ENCODE measurements around the gene TMC7.
A peak's percentile ranks its signal among the peaks of the same experiment; 100 is the strongest.

Gene TMC7

GRCh38 chr16:19071811-19072777, 88.4 kb downstream of the TMC7 start:
- TF ChIP-seq CTCF (IDR thresholded peaks at IDR 0.05; ENCODE audit: borderline replicate concordance, insufficient read depth, low read depth, low read length) = peak; percentile 85
- no peak overlapping the region for H3K4me3 ChIP-seq (ENCODE audit: low read depth, low read length)

GRCh38 chr16:19073344-19073743, 89.6 kb downstream of the TMC7 start:
- no peak for TF ChIP-seq CTCF (IDR thresholded peaks at IDR 0.05; ENCODE audit: borderline replicate concordance, insufficient read depth, low read depth, low read length)
- no peak overlapping the region for H3K4me3 ChIP-seq (ENCODE audit: low read depth, low read length)

GRCh38 chr16:19073863-19074262, 90.1 kb downstream of the TMC7 start:
- no peak for TF ChIP-seq CTCF (IDR thresholded peaks at IDR 0.05; ENCODE audit: borderline replicate concordance, insufficient read depth, low read depth, low read length)
- H3K4me3 ChIP-seq (ENCODE audit: low read depth, low read length) = no peak overlapping the region

GRCh38 chr16:19075511-19075910, 91.8 kb downstream of the TMC7 start:
- no peak overlapping the region for H3K4me3 ChIP-seq (ENCODE audit: low read depth, low read length)
- TF ChIP-seq CTCF (IDR thresholded peaks at IDR 0.05; ENCODE audit: borderline replicate concordance, insufficient read depth, low read depth, low read length) = no peak

- TF ChIP-seq CTCF (IDR thresholded peaks at IDR 0.05; ENCODE audit: borderline replicate concordance, insufficient read depth, low read depth, low read length) = no peak
- no peak overlapping the region for H3K4me3 ChIP-seq (ENCODE audit: low read depth, low read length)
Observed at GRCh38 chr16:19077879-19078278, 94.1 kb downstream of the TMC7 start.

GRCh38 chr16:19083670-19084069, 99.9 kb downstream of the TMC7 start:
- no peak overlapping the region for H3K4me3 ChIP-seq (ENCODE audit: low read depth, low read length)
- no peak for TF ChIP-seq CTCF (IDR thresholded peaks at IDR 0.05; ENCODE audit: borderline replicate concordance, insufficient read depth, low read depth, low read length)

GRCh38 chr16:19084139-19084538, 100.4 kb downstream of the TMC7 start:
- H3K4me3 ChIP-seq (ENCODE audit: low read depth, low read length) = no peak overlapping the region
- no peak for TF ChIP-seq CTCF (IDR thresholded peaks at IDR 0.05; ENCODE audit: borderline replicate concordance, insufficient read depth, low read depth, low read length)
